Heart right ventricle (tissue), 16 donors: ENCODE results near the gene TM9SF2. TPM values are rescaled to one million over a fixed set of nuclear protein-coding genes. Genes with fewer than 3 reads are reported as not detected.
A peak's percentile ranks its signal among the peaks of the same experiment; 100 is the strongest.

Source experiments
- ATAC-seq, 8 donors: fragments of 200-7000 bp; cut with Tn5 transposase; one replicate each; pipeline ENCODE4 v1.9.1; 2020; ENCODE audit warnings: mild to moderate bottlenecking in 8 of 8, moderate library complexity in 8 of 8, moderate number of reproducible peaks in 1 of 8
- DNase-seq, 2 donors: peaks; one replicate each; pipeline ENCODE4 v3.0.0-alpha.2; 2020
- H3K27ac ChIP-seq, 10 donors: fragments of 200-600 bp; sonication (generic) in 2 of 10; one replicate each; pipeline versions ENCODE4 v1.5.0 to v1.8.0; 2020 to 2022; ENCODE audit warnings: mild to moderate bottlenecking in 3 of 10
- H3K27me3 ChIP-seq, 7 donors: fragments of 200-600 bp; one replicate each; pipeline ENCODE4 v1.8.0; 2021 to 2022; ENCODE audit warnings: mild to moderate bottlenecking in 2 of 7
- H3K36me3 ChIP-seq, 9 donors: fragments of 200-600 bp; sonication (generic) in 1 of 9; one replicate each; pipeline versions ENCODE4 v1.5.0 to v1.8.0; 2020 to 2022; ENCODE audit warnings: mild to moderate bottlenecking in 2 of 9
- H3K4me1 ChIP-seq, 9 donors: fragments of 200-600 bp; sonication (generic) in 1 of 9; one replicate each; pipeline versions ENCODE4 v1.5.0 to v1.8.0; 2020 to 2022; ENCODE audit warnings: mild to moderate bottlenecking in 4 of 9
- H3K4me3 ChIP-seq, 10 donors: fragments of 200-600 bp; sonication (generic) in 2 of 10; one replicate each; pipeline versions ENCODE4 v1.5.0 to v1.8.0; 2020 to 2022; ENCODE audit warnings: mild to moderate bottlenecking in 7 of 10, moderate library complexity in 2 of 10
- H3K9me3 ChIP-seq, 11 donors: fragments of 200-600 bp in 10 of 11; sonication (generic) in 2 of 11; one replicate each; pipeline versions ENCODE4 v1.5.0 to v1.8.0; 2013 to 2022; ENCODE audit warnings: mild to moderate bottlenecking in 2 of 11, control low read depth in 1 of 11, moderate library complexity in 1 of 11
- CTCF ChIP-seq, 9 donors: fragments of 200-600 bp; sonication (generic) in 2 of 9; IDR thresholded peaks; one replicate each; pipeline versions ENCODE4 v1.5.0 to v1.8.0; 2021 to 2022; ENCODE audit warnings: antibody characterized with exemption in 9 of 9, mild to moderate bottlenecking in 5 of 9, moderate library complexity in 1 of 9
- WGBS, 2 donors: extraction: QIAGEN DNeasy Blood & Tissue Kit; methylation state at CpG; one replicate each; pipeline ENCODE4 v1.1.7; 2013; ENCODE audit warnings: inconsistent platforms in 1 of 2; 5-methylcytosine and 5-hydroxymethylcytosine counted together
- intact Hi-C, 10 donors: fragments of 100-400 bp; cut with DNase I; formaldehyde crosslinking; loops; one replicate each; pipeline versions ENCODE4 v1.11.1 to v1.14.2; 2022
- polyA plus RNA-seq, 2 donors: library from polyadenylated mRNA; stranded (reverse); fragments of 200-250 nt; gene quantifications; one replicate each; pipeline ENCODE4 v1.2.3, GENCODE V29; 2013
- total RNA-seq, 10 donors: library from RNA; stranded (reverse); fragmentation: NEBNext Ultra II Directional in 3 of 10; extraction: Animal tissue kit (Norgen Biotek cat#: 25700) in 3 of 10; gene quantifications; one replicate each; pipeline versions ENCODE4 v1.2.1 to v1.2.4, GENCODE V29; 2021 to 2023
- donor health status: Arrhythmogenic right ventricular cardiomyopathy.
- donor health status: ischemic (EF 13 %, LVEDD 7.1; RV severe dilation, severe dysfunction).
- donor health status: healthy with polysubstance abuse.
- donor health status: DM: no; HTN: yes; CAD: no.
- donor health status: DM: no; HTN: no; CAD: no.
- donor health status: ischemic (EF 25% LVEDD 6.9; RV normal size, moderate dysfunction).
- donor health status: ischemic (EF 25% LVEDD 5.7; RV mildly dilated, moderate dysfunction).
- donor health status: healthy.
- donor health status: DM: yes; HTN: yes; CAD: no.
- donor health status: Ischemic cardiomyopathy.
- donor health status: ischemic (EF 35%, LVEDD 5.7; RV mildly dilated, moderate dysfunction).
- donor health status: nonischemic (EF 11% LVEDD 7.7; RV severe dilation, severe dysfunction).
- donor health status: DM: yes; HTN: yes; CAD: no.
- donor health status: PGD.
- donor health status: ischemic (EF 29% LVEDD 5.4; RV normal size, mild dysfunction).
- donor health status: nonischemic (EF 23%, LVEDD 6.1; RV moderate dilation, normal function).

Gene TM9SF2
- total and polyA plus RNA-seq, 12 donors = 27.9 to 78.8 (median 61.1) TPM

GRCh38 chr13:99507551-99507950 lies 6.3 kb downstream of the TM9SF2 start:
- peak overlapping the region in 1 of 10 donors; percentile 8 for H3K27ac ChIP-seq
- H3K9me3 ChIP-seq = peaks cover 0 to 13% (median 0%) of the 10 kb centered on the region in 11 donors
- WGBS, 2 donors = 85 to 92% methylated on average over 3 of the region's 3 CpGs
- H3K36me3 ChIP-seq = peaks cover 0 to 20% (median 5%) of the 10 kb centered on the region in 9 donors
- intact Hi-C loops = loop anchor here in 2 of 10 donors (5.0 kb wide), 1 partner anchor 65 kb away; no protein-coding TSS in a partner anchor
- no peak for TF ChIP-seq CTCF (IDR thresholded peaks at IDR 0.05)
- ATAC-seq (no peak), DNase-seq (no peak)
- peaks cover 0 to 97% (median 62%) of the 10 kb centered on the region in 9 donors for H3K4me1 ChIP-seq
- no peak overlapping the region for H3K4me3 ChIP-seq
- no peaks in the 10 kb centered on the region for H3K27me3 ChIP-seq

DNA sequence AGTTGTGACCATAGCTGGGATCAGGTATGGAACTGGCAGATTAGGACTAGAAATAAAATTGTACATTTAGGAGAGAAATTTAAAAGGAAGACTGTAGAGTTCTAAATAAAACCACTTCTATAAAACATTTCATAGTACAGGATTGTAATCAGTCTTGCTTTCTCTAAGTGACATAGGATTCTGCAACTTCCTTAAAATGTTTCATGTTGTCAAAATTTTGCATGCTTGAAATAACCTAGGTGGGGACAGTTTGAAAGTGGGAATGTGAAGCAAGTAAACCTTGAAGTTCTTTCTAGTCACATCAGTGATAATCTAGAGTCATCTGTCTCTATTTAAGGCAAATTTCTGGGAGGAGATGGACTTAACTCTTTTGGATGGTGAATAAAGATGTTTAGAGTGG lies 6.7 kb downstream of the TM9SF2 start:
- no peak for TF ChIP-seq CTCF (IDR thresholded peaks at IDR 0.05)
- DNase-seq (no peak), ATAC-seq (no peak)
- H3K9me3 ChIP-seq = peaks cover 0 to 13% (median 0%) of the 10 kb centered on the region in 11 donors
- peaks cover 0 to 20% (median 5%) of the 10 kb centered on the region in 9 donors for H3K36me3 ChIP-seq
- peak overlapping the region in 1 of 10 donors; percentile 8 for H3K27ac ChIP-seq
- peaks cover 0 to 97% (median 62%) of the 10 kb centered on the region in 9 donors for H3K4me1 ChIP-seq
- intact Hi-C loops = loop anchor here in 2 of 10 donors (5.0 kb wide), 1 partner anchor 66 kb away; no protein-coding TSS in a partner anchor
- H3K4me3 ChIP-seq = no peak overlapping the region
- H3K27me3 ChIP-seq = no peaks in the 10 kb centered on the region

DNA sequence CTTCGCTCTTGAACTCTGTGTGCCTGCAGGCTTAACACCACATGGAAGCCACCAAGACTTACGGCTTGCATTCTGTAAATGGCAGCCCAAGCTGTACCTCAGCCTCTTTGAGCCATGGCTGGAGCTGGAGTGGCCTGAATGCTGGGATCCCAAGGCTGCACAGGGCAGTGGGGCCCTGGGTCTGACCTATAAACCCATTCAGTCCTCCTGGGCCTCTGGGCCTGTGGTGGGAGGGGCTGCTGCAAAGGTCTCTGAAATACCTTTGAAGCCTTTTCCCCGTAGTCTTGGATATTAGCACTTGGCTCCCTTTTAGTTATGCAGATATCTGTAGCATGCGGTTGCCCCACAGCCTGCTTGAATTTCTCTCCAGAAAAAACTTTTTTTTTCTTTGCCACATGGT lies 8.2 kb downstream of the TM9SF2 start:
- peak in 1 of 8 donors; percentile 15 for ATAC-seq
- Histone ChIP-seq H3K4me3 (no peak overlapping the region), H3K9me3 (peaks cover 0 to 13% (median 0%) of the 10 kb centered on the region in 11 donors), H3K27me3 (no peaks in the 10 kb centered on the region), H3K4me1 (peaks cover 0 to 93% (median 55%) of the 10 kb centered on the region in 9 donors), H3K27ac (no peak overlapping the region), H3K36me3 (peaks cover 0 to 20% (median 5%) of the 10 kb centered on the region in 9 donors)
- intact Hi-C loops = loop anchor here in 2 of 10 donors (5.0 kb wide), 1 partner anchor 67 kb away; no protein-coding TSS in a partner anchor
- no peak for TF ChIP-seq CTCF (IDR thresholded peaks at IDR 0.05)
- WGBS, 2 donors = 98 to 100% methylated on average over 4 of the region's 4 CpGs
- DNase-seq = no peak

DNA sequence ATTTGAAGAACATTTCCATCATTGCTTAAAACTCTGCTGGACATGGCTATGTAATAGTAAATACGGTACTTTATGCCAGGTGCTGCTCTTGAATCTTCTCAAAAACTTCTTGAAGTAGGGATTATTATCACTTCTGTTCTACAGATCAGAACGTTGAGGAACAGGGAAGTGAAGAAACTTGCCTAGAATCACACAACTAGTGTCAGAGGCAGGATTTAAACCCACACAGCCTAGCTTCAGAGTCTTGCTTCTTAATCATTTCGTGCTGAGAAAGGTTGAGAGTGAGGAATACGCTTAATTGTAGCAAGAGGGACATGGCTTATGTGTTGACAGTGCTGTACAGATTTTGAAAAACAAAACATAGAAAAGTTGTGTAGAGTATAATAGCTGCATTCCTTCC lies 13.5 kb downstream of the TM9SF2 start:
- ATAC-seq = no peak
- H3K9me3 ChIP-seq = peaks cover 0 to 4% (median 0%) of the 10 kb centered on the region in 11 donors
- no peak for DNase-seq
- intact Hi-C loops = loop anchor here in 1 of 10 donors (10.0 kb wide), 1 partner anchor 70 kb away; no protein-coding TSS in a partner anchor
- no peak overlapping the region for H3K27ac ChIP-seq
- H3K4me1 ChIP-seq = peaks cover 8 to 73% (median 40%) of the 10 kb centered on the region in 9 donors
- WGBS, 2 donors = 88 to 90% methylated on average over 4 of the region's 4 CpGs
- peaks cover 0 to 26% (median 8%) of the 10 kb centered on the region in 9 donors for H3K36me3 ChIP-seq
- H3K4me3 ChIP-seq = no peak overlapping the region
- H3K27me3 ChIP-seq = no peaks in the 10 kb centered on the region
- TF ChIP-seq CTCF (IDR thresholded peaks at IDR 0.05) = no peak
